ENCODE measurements around the gene MKS1.

MKS1 gene

GRCh38 chr17:58228679-58229078, 9.6 kb upstream of the MKS1 start:
- no peak overlapping the region for H2AFZ ChIP-seq (ENCODE audit: low read length, unreplicated experiment)
- no peaks in the 10 kb centered on the region for H3K36me3 ChIP-seq (ENCODE audit: insufficient read depth, low read length)
- peaks cover 30% of the 10 kb centered on the region for H3K4me1 ChIP-seq (ENCODE audit: control insufficient read depth, insufficient read depth, low read length, unreplicated experiment)
- H3K27me3 ChIP-seq (ENCODE audit: insufficient read depth, low read length): no peaks in the 10 kb centered on the region
- no peaks in the 10 kb centered on the region for H3K79me2 ChIP-seq (ENCODE audit: control insufficient read depth, insufficient read depth, low read length, unreplicated experiment)
- no peak overlapping the region for H3K4me3 ChIP-seq (ENCODE audit: low read depth, low read length)
- H3K27ac ChIP-seq (ENCODE audit: low read depth, low read length): no peak overlapping the region

DNA sequence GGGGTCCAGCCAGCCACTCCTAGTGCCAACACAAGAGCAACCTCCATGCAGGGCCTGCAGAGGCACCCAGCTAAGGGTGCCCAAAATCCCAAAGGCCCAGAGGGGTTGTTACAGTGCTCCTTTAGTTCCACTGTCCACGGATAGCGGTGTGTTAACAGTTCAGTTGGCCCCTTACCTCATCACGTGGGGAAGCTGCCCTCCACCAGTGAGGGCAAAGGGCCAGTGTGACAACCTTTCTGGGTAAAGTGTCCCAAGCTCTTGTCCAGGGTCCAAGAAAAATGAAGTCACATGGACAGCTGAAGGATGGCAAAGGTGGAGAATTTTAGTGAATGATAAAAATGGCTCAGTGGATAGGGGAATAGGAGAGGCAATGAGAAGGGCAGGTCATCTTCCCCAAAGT, 8.7 kb upstream of the MKS1 start:
- no peaks in the 10 kb centered on the region for H3K27me3 ChIP-seq (ENCODE audit: insufficient read depth, low read length)
- no peak overlapping the region for H2AFZ ChIP-seq (ENCODE audit: low read length, unreplicated experiment)
- no peak overlapping the region for H3K4me3 ChIP-seq (ENCODE audit: low read depth, low read length)

GRCh38 chr17:58224315-58224714, 5.3 kb upstream of the MKS1 start:
- Histone ChIP-seq H2AFZ (ENCODE audit: low read length, unreplicated experiment) (peak overlapping the region; percentile 70), H3K4me3 (ENCODE audit: low read depth, low read length) (peak overlapping the region; percentile 38; the same call in 1 of the 2 replicates), H3K27me3 (ENCODE audit: insufficient read depth, low read length) (no peaks in the 10 kb centered on the region), H3K36me3 (ENCODE audit: insufficient read depth, low read length) (no peaks in the 10 kb centered on the region), H3K27ac (ENCODE audit: low read depth, low read length) (peak overlapping the region; percentile 54), H3K79me2 (ENCODE audit: control insufficient read depth, insufficient read depth, low read length, unreplicated experiment) (no peaks in the 10 kb centered on the region), H3K4me1 (ENCODE audit: control insufficient read depth, insufficient read depth, low read length, unreplicated experiment) (peaks cover 21% of the 10 kb centered on the region)

More for the DNA sequence above, 8.7 kb upstream of the MKS1 start:
- Histone ChIP-seq H3K36me3 (ENCODE audit: insufficient read depth, low read length) (no peaks in the 10 kb centered on the region), H3K79me2 (ENCODE audit: control insufficient read depth, insufficient read depth, low read length, unreplicated experiment) (no peaks in the 10 kb centered on the region), H3K4me1 (ENCODE audit: control insufficient read depth, insufficient read depth, low read length, unreplicated experiment) (peaks cover 28% of the 10 kb centered on the region), H3K27ac (ENCODE audit: low read depth, low read length) (no peak overlapping the region)

DNA sequence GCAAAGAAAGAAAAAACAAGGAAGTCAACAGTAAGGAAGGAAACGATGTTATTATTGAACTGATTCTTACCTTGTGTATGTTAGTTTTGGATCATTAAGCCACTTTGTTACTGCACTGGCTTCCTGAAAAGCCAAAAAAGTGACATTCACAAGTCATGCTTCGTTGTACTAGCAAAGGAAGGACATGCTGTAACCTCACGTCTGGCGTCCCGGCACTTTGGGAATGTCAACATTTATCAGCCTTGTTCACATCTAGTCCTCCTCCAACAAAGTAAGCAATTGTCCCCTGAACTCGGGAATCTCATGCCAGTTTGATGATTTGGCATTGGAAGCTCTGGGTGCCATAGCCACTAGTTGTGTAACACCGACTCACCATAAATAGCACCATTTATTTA, 731 bp upstream of the MKS1 start:
- Histone ChIP-seq H3K36me3 (ENCODE audit: insufficient read depth, low read length) (peaks cover 11% of the 10 kb centered on the region; the same call in 1 of the 2 replicates), H3K4me3 (ENCODE audit: low read depth, low read length) (peak overlapping the region; percentile 82), H3K4me1 (ENCODE audit: control insufficient read depth, insufficient read depth, low read length, unreplicated experiment) (peaks cover 22% of the 10 kb centered on the region), H3K27me3 (ENCODE audit: insufficient read depth, low read length) (no peaks in the 10 kb centered on the region), H2AFZ (ENCODE audit: low read length, unreplicated experiment) (peak overlapping the region; percentile 97), H3K27ac (ENCODE audit: low read depth, low read length) (no peak overlapping the region), H3K79me2 (ENCODE audit: control insufficient read depth, insufficient read depth, low read length, unreplicated experiment) (no peaks in the 10 kb centered on the region)

- no peak overlapping the region for H3K27ac ChIP-seq (ENCODE audit: low read depth, low read length)
- H3K4me3 ChIP-seq (ENCODE audit: low read depth, low read length): no peak overlapping the region
- H2AFZ ChIP-seq (ENCODE audit: low read length, unreplicated experiment): no peak overlapping the region
- no peaks in the 10 kb centered on the region for H3K79me2 ChIP-seq (ENCODE audit: control insufficient read depth, insufficient read depth, low read length, unreplicated experiment)
- peaks cover 9% of the 10 kb centered on the region for H3K4me1 ChIP-seq (ENCODE audit: control insufficient read depth, insufficient read depth, low read length, unreplicated experiment)
- no peaks in the 10 kb centered on the region for H3K27me3 ChIP-seq (ENCODE audit: insufficient read depth, low read length)
- peaks cover 16% of the 10 kb centered on the region; the same call in 1 of the 2 replicates for H3K36me3 ChIP-seq (ENCODE audit: insufficient read depth, low read length)
Measured at GRCh38 chr17:58217766-58218165, 1.3 kb downstream of the MKS1 start.

- Histone ChIP-seq H3K27me3 (ENCODE audit: insufficient read depth, low read length) (no peaks in the 10 kb centered on the region), H3K4me3 (ENCODE audit: low read depth, low read length) (no peak overlapping the region), H3K4me1 (ENCODE audit: control insufficient read depth, insufficient read depth, low read length, unreplicated experiment) (peaks cover 9% of the 10 kb centered on the region), H3K36me3 (ENCODE audit: insufficient read depth, low read length) (peaks cover 23% of the 10 kb centered on the region; the same call in 1 of the 2 replicates), H3K79me2 (ENCODE audit: control insufficient read depth, insufficient read depth, low read length, unreplicated experiment) (no peaks in the 10 kb centered on the region), H2AFZ (ENCODE audit: low read length, unreplicated experiment) (no peak overlapping the region), H3K27ac (ENCODE audit: low read depth, low read length) (no peak overlapping the region)
Measured at GRCh38 chr17:58215685-58216084, 3.4 kb downstream of the MKS1 start.

DNA sequence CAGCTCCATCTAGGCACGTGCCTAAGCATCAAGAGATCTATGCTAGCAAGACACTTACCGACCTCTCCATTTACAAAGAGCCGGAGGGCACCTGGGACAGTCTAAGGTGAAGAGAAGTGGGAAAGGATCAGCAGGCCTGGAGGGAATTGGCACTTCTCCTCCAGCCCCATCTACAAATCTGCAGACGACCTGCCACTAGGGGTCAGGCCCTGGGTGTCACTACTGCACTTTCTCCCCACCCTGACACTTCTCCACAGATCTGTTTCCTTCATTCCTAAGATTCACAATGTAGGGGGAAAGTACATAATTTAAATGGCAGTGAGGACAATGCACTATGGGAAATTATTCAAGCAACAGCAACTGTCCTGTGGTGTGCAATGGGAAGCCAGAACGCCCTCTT, 8.1 kb downstream of the MKS1 start:
- Histone ChIP-seq H2AFZ (ENCODE audit: low read length, unreplicated experiment) (no peak overlapping the region), H3K4me3 (ENCODE audit: low read depth, low read length) (no peak overlapping the region), H3K27me3 (ENCODE audit: insufficient read depth, low read length) (no peaks in the 10 kb centered on the region), H3K79me2 (ENCODE audit: control insufficient read depth, insufficient read depth, low read length, unreplicated experiment) (no peaks in the 10 kb centered on the region), H3K4me1 (ENCODE audit: control insufficient read depth, insufficient read depth, low read length, unreplicated experiment) (no peaks in the 10 kb centered on the region), H3K36me3 (ENCODE audit: insufficient read depth, low read length) (peaks cover 25% of the 10 kb centered on the region; the same call in 1 of the 2 replicates), H3K27ac (ENCODE audit: low read depth, low read length) (no peak overlapping the region)

DNA sequence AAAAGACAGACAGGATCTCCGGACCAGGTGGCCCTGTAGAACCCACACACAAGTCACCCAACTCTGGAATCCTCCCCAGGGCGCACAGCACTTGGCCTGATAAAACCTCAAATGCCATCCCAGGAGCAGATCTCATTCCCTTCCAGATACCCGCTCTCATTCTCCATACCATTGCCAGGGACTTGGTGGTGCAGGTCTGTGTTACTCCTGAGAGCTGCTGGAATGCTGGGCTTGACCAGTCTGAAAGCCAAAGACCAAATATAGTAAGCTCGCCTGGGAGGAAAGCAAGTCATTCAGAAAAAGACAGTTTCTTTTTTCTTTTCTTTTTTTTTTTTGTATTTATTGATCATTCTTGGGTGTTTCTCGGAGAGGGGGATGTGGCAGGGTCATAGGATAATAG, 10.7 kb downstream of the MKS1 start:
- H3K4me3 ChIP-seq (ENCODE audit: low read depth, low read length): no peak overlapping the region
- no peaks in the 10 kb centered on the region for H3K79me2 ChIP-seq (ENCODE audit: control insufficient read depth, insufficient read depth, low read length, unreplicated experiment)
- H3K27ac ChIP-seq (ENCODE audit: low read depth, low read length): no peak overlapping the region
- peaks cover 18% of the 10 kb centered on the region; the same call in 1 of the 2 replicates for H3K36me3 ChIP-seq (ENCODE audit: insufficient read depth, low read length)
- no peaks in the 10 kb centered on the region for H3K4me1 ChIP-seq (ENCODE audit: control insufficient read depth, insufficient read depth, low read length, unreplicated experiment)
- no peak overlapping the region for H2AFZ ChIP-seq (ENCODE audit: low read length, unreplicated experiment)
- H3K27me3 ChIP-seq (ENCODE audit: insufficient read depth, low read length): no peaks in the 10 kb centered on the region

GRCh38 chr17:58207451-58207850, 11.6 kb downstream of the MKS1 start:
- H2AFZ ChIP-seq (ENCODE audit: low read length, unreplicated experiment): no peak overlapping the region
- peaks cover 15% of the 10 kb centered on the region; the same call in 1 of the 2 replicates for H3K36me3 ChIP-seq (ENCODE audit: insufficient read depth, low read length)
- H3K4me1 ChIP-seq (ENCODE audit: control insufficient read depth, insufficient read depth, low read length, unreplicated experiment): no peaks in the 10 kb centered on the region
- no peaks in the 10 kb centered on the region for H3K27me3 ChIP-seq (ENCODE audit: insufficient read depth, low read length)
- H3K4me3 ChIP-seq (ENCODE audit: low read depth, low read length): no peak overlapping the region
- H3K27ac ChIP-seq (ENCODE audit: low read depth, low read length): no peak overlapping the region
- H3K79me2 ChIP-seq (ENCODE audit: control insufficient read depth, insufficient read depth, low read length, unreplicated experiment): no peaks in the 10 kb centered on the region

GRCh38 chr17:58205936-58206335, 13.1 kb downstream of the MKS1 start:
- H3K27ac ChIP-seq (ENCODE audit: low read depth, low read length): no peak overlapping the region
- no peak overlapping the region for H3K4me3 ChIP-seq (ENCODE audit: low read depth, low read length)
- no peaks in the 10 kb centered on the region for H3K79me2 ChIP-seq (ENCODE audit: control insufficient read depth, insufficient read depth, low read length, unreplicated experiment)
- H2AFZ ChIP-seq (ENCODE audit: low read length, unreplicated experiment): no peak overlapping the region
- H3K4me1 ChIP-seq (ENCODE audit: control insufficient read depth, insufficient read depth, low read length, unreplicated experiment): no peaks in the 10 kb centered on the region
- H3K27me3 ChIP-seq (ENCODE audit: insufficient read depth, low read length): no peaks in the 10 kb centered on the region
- H3K36me3 ChIP-seq (ENCODE audit: insufficient read depth, low read length): peaks cover 9% of the 10 kb centered on the region; the same call in 1 of the 2 replicates

DNA sequence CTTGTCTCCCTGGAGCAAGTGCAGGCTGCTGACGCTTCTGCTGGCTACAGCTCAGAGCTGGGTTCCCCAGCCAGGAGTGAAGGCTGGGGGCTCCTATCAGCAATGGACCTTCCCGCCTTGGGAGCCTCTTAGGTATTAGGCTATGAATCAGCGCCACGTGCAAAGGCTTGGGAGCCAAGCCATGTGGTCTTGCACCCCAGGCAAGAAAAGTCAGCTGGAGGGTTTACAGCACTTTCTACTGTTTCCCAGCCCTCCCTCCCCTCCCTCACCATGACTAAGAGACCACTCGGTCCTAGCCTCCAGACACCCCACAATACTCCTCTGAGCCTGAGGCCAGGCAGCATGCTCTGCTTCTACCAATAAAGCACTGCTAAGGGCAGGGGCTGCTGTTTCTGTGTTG, 14.3 kb downstream of the MKS1 start:
- Histone ChIP-seq H3K4me1 (ENCODE audit: control insufficient read depth, insufficient read depth, low read length, unreplicated experiment) (no peaks in the 10 kb centered on the region), H3K27ac (ENCODE audit: low read depth, low read length) (no peak overlapping the region), H3K36me3 (ENCODE audit: insufficient read depth, low read length) (peaks cover 4% of the 10 kb centered on the region; the same call in 1 of the 2 replicates), H3K79me2 (ENCODE audit: control insufficient read depth, insufficient read depth, low read length, unreplicated experiment) (no peaks in the 10 kb centered on the region), H3K4me3 (ENCODE audit: low read depth, low read length) (no peak overlapping the region), H2AFZ (ENCODE audit: low read length, unreplicated experiment) (no peak overlapping the region), H3K27me3 (ENCODE audit: insufficient read depth, low read length) (no peaks in the 10 kb centered on the region; the same call in 1 of the 2 replicates)
